Muscle layer of duodenum (tissue), 2 donors: ENCODE data around the gene POLR2A.

Experiments used
- H3K27ac ChIP-seq: one replicate; pipeline ENCODE4 v1.7.0; 2013; ENCODE audit warnings: mild to moderate bottlenecking, low read length
- H3K27me3 ChIP-seq: one replicate; pipeline ENCODE4 v1.7.0; 2013; ENCODE audit warnings: low read depth, mild to moderate bottlenecking, control low read depth, low read length
- H3K36me3 ChIP-seq, 2 donors: one replicate each; pipeline ENCODE4 v1.7.0; 2013; ENCODE audit warnings: low read length in 2 of 2, control low read depth in 1 of 2, mild to moderate bottlenecking in 1 of 2; ENCODE audit not compliant: insufficient read depth in 2 of 2, control insufficient read depth in 1 of 2
- H3K4me1 ChIP-seq, 2 donors: one replicate each; pipeline ENCODE4 v1.7.0; 2013; ENCODE audit warnings: low read length in 2 of 2, mild to moderate bottlenecking in 2 of 2, control low read depth in 1 of 2, moderate library complexity in 1 of 2; ENCODE audit not compliant: insufficient read depth in 2 of 2, control insufficient read depth in 1 of 2
- H3K4me3 ChIP-seq, 2 donors: one replicate each; pipeline ENCODE4 v1.7.0; 2013; ENCODE audit warnings: low read length in 2 of 2, low read depth in 1 of 2, mild to moderate bottlenecking in 1 of 2
- H3K9me3 ChIP-seq, 2 donors: one replicate each; pipeline ENCODE4 v1.7.0; 2013; ENCODE audit warnings: low read length in 2 of 2, control low read depth in 1 of 2, mild to moderate bottlenecking in 1 of 2; ENCODE audit not compliant: control insufficient read depth in 1 of 2
- donor health status: healthy.

The POLR2A gene

DNA sequence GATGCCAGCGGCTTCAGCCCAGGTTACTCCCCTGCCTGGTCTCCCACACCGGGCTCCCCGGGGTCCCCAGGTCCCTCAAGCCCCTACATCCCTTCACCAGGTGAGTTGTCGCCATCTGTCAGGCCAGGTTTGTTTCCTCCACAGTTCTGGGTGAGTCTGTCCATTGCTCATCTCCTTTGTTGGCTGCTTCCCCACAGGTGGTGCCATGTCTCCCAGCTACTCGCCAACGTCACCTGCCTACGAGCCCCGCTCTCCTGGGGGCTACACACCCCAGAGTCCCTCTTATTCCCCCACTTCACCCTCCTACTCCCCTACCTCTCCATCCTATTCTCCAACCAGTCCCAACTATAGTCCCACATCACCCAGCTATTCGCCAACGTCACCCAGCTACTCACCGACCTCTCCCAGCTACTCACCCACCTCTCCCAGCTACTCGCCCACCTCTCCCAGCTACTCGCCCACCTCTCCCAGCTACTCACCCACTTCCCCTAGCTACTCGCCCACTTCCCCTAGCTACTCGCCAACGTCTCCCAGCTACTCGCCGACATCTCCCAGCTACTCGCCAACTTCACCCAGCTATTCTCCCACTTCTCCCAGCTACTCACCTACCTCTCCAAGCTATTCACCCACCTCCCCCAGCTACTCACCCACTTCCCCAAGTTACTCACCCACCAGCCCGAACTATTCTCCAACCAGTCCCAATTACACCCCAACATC, 28.8 kb downstream of the POLR2A start:
- Histone ChIP-seq H3K4me1 (no peaks in the 10 kb centered on the region), H3K27ac (no peak overlapping the region), H3K27me3 (no peaks in the 10 kb centered on the region), H3K4me3 (no peak overlapping the region), H3K36me3 (peaks cover 50 to 63% of the 10 kb centered on the region in 2 donors), H3K9me3 (no peaks in the 10 kb centered on the region)

DNA sequence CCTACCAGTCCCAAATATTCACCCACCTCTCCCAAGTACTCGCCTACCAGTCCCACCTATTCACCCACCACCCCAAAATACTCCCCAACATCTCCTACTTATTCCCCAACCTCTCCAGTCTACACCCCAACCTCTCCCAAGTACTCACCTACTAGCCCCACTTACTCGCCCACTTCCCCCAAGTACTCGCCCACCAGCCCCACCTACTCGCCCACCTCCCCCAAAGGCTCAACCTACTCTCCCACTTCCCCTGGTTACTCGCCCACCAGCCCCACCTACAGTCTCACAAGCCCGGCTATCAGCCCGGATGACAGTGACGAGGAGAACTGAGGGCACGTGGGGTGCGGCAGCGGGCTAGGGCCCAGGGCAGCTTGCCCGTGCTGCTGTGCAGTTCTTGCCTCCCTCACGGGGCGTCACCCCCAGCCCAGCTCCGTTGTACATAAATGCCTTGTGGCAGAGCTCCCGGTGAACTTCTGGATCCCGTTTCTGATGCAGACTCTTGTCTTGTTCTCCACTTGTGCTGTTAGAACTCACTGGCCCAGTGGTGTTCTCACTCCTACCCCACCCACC, 29.8 kb downstream of the POLR2A start:
- Histone ChIP-seq H3K9me3 (no peaks in the 10 kb centered on the region), H3K36me3 (peaks cover 41 to 53% of the 10 kb centered on the region in 2 donors), H3K4me1 (no peaks in the 10 kb centered on the region), H3K27me3 (no peaks in the 10 kb centered on the region), H3K27ac (no peak overlapping the region), H3K4me3 (no peak overlapping the region)

DNA sequence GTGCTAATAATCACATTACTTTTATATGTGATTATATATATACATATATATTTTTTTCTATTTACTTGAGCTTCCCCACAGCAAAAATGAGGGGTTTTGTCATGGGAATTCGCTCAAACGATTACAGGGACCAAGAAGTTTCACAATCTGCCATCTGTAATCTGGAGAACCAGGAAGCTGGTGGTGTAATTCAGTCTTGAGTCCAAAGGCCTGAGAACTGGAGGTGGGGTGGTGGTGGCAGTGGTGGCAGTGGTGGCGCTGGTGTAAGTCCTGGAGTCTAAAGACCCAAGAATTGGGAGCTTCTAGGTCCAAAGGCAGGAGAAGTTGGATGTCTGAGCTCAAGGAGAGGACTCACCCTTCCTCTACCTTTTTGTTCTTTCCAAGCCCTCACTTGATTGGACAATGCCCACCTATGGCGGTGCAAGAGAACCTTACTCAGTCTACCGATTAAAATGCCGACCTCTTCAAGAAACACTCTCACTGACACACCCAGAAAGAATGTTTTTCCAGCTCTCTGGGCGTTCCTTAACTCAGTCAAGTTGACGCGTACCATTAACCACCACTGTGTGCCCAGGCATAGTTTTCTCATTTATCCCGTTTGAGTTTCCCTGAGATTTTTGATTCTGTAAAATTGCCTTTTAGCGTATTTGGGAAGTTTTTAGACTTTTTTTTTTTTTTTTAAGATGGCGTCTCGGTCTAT, 31.9 kb downstream of the POLR2A start:
- Histone ChIP-seq H3K4me1 (no peaks in the 10 kb centered on the region), H3K4me3 (no peak overlapping the region), H3K27ac (peak overlapping the region; percentile 45), H3K9me3 (no peaks in the 10 kb centered on the region), H3K36me3 (peaks cover 27 to 32% of the 10 kb centered on the region in 2 donors), H3K27me3 (no peaks in the 10 kb centered on the region)

DNA sequence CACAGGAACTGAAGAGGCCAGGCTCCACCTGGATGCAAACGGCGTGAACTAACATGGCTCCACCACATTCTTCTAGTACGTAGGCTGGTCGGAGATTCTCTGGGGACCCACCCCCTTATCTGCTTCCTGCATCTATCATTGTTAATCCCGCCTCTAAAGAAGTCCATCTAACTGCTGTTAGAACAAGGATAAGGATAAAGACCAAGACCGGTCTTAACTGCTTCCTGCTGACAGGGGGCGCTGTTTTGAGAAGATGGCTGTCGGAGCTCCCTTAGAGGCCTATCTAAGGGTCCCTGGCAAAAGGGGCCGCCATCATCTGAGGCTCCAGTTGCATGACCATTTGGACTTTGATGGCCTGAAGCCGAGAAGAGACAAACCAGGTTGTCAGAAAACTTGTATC, 38.9 kb downstream of the POLR2A start:
- H3K27me3 ChIP-seq, result no peaks in the 10 kb centered on the region
- no peak overlapping the region for H3K4me3 ChIP-seq
- no peaks in the 10 kb centered on the region for H3K36me3 ChIP-seq
- H3K4me1 ChIP-seq, result no peaks in the 10 kb centered on the region
- no peaks in the 10 kb centered on the region for H3K9me3 ChIP-seq
- H3K27ac ChIP-seq, result no peak overlapping the region

DNA sequence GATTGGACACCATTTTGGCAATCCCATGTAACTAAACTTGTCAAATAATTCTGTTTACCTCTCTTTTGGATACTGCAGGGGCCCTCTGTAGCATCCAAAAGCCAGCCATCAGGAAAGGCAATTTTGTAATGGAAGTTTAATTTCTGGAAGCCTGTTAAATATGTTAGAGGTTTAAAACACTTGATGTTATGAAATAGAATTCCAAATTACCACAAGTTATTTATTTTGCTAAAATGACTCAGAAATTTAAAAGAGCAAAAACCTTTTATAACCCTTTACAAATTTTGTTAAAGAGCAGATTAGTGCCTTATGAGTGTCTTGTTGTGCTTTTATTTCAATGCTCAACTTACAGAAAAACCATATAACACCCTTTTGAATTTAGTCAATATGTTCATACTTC, 44.7 kb downstream of the POLR2A start:
- Histone ChIP-seq H3K9me3 (peaks cover 0 to 6% of the 10 kb centered on the region in 2 donors), H3K4me3 (no peak overlapping the region), H3K27ac (no peak overlapping the region), H3K36me3 (no peaks in the 10 kb centered on the region), H3K27me3 (no peaks in the 10 kb centered on the region), H3K4me1 (no peaks in the 10 kb centered on the region)

DNA sequence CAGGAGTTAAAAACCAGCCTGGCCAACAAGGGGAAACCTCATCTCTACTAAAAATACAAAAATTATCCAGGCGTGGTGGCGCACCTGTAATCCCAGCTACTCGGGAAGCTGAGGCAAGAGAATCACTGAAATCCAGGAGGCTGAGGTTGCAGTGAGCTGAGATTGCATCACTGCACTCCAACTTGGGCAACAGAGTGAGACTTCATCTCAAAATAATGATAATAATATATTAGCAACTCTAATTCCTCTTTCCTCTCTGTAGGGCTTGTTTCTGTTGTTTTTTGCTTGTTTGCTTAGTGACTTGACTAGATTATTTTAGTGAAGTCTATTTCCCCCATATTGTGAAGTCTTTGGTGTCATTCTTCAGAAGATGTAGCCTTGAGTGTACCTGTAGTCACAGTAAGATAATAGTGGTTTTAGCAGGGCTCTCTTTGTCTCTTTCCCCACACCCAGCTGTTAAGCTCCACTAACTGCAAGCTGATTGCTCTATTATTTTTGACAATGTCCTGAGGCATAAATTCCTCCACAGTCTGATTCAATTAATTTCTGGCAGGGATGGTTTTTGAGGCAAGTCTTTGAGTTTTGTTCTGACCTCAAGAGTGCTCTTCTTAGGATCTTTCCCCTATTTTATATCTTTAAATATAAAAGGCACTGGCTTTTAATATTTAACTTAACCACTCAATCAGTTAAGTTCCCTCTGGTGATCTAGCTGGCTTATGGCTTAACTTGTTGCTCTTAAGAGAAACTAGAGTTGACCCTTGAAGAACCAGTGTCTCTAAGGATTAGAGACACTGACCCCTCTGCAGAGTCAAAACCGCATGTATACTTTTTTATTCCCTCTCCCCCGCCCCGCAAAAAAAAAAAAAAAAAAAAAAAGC, 46.1 kb downstream of the POLR2A start:
- Histone ChIP-seq H3K9me3 (peaks cover 0 to 6% of the 10 kb centered on the region in 2 donors), H3K4me1 (no peaks in the 10 kb centered on the region), H3K36me3 (no peaks in the 10 kb centered on the region), H3K27ac (no peak overlapping the region), H3K27me3 (no peaks in the 10 kb centered on the region), H3K4me3 (no peak overlapping the region)

DNA sequence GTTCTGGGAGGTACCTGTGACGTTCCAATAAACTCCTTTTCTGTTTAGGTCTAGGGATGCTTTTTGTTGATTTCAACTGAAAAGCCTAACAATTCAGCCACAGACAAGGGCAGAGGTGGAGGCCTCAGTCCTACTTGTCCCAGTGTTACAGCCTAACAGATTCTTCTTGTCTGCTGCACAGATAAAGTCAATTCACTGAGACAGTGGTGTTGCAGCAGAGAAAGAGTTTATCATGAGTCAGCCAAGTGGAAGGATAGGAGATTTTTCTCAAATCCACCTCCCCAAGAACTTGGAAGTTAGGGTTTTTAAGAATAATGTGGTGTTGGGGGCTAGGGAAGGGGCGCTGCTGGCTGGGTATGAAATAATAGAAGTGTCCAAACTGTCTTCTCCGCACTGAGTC, 53.9 kb downstream of the POLR2A start:
- Histone ChIP-seq H3K27me3 (no peaks in the 10 kb centered on the region), H3K36me3 (no peaks in the 10 kb centered on the region), H3K27ac (no peak overlapping the region), H3K4me1 (no peaks in the 10 kb centered on the region), H3K4me3 (no peak overlapping the region), H3K9me3 (peaks cover 7 to 11% of the 10 kb centered on the region in 2 donors)

DNA sequence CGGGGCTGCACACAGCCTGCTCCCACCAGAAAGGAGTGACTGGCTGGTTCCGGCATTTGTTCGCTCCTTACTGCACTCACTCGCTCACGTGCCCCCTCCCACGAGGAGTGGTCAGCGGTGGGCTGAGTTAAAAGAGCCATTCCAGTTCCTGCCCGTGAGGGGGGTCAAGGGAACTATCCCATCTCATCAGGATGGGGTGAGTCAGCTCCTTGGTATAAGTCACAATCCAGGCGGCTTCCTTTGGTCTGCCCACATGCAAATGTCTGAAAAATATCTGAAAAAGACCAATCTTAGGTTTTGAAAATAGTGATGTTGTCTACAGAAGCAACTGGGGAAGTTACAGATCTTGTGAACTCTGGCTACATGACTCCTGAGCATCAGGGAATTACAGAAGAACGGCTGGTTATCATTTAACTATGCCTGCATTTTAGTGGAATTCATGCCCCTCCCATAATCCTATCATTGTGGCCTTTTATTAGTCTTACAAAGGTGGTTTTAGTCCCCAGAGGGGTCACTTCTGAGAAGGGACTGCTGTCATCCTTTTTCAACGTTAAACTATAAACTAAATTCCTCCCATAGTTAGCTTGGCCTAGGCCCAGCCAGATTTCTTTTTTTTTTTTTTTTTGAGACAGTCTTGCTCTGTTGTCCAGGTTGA, 54.9 kb downstream of the POLR2A start:
- Histone ChIP-seq H3K4me1 (no peaks in the 10 kb centered on the region), H3K9me3 (peaks cover 7 to 11% of the 10 kb centered on the region in 2 donors), H3K36me3 (no peaks in the 10 kb centered on the region), H3K27ac (no peak overlapping the region), H3K4me3 (no peak overlapping the region), H3K27me3 (no peaks in the 10 kb centered on the region)

DNA sequence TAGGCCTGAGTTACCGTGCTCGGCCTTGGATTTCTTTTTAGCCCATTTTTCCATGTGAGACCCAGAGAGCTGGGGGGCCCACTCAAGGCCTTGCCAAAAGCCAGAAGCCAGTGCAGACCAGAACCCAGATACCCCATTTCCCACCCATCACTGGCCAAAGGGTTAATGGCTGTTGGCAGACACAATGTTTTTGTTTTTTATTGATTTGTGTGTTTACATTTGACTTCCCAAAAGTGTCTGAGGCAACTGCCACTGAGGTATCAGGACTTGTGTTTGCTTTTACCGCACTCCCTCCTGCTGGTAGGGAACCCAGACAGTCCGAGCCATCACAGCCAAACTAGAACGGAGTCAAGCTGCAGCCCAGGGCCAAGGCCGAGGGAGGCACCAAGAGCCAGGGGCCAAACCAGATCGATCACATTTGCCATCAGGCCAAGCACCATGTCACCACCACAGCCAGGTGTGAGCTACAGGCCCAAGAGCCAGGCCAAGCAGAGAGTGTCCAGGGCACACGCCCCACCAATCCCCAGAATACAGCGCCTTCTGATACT, 57.0 kb downstream of the POLR2A start:
- H3K9me3 ChIP-seq, result peaks cover 7 to 11% of the 10 kb centered on the region in 2 donors
- no peaks in the 10 kb centered on the region for H3K4me1 ChIP-seq
- no peaks in the 10 kb centered on the region for H3K36me3 ChIP-seq
- H3K27me3 ChIP-seq, result no peaks in the 10 kb centered on the region
- no peak overlapping the region for H3K4me3 ChIP-seq
- H3K27ac ChIP-seq, result no peak overlapping the region

DNA sequence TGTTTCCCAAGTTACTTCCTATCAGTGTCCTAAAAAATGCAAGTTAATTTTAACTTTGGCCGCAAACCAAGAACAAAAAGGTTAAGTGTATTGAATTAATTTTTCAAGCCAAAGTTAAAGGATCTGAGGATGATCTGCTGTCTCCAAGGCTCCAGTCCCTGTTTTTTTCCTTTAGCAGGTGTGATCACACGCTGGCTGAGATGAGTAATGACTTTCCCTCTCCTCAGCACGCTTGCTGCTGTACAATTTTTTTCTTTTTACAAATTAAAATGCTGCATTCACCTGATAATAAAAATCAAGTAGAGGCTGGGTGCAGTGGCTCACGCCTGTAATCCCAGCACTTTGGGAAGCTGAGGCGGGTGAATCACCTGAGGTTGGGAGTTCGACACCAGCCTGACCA, 60.7 kb downstream of the POLR2A start:
- H3K27me3 ChIP-seq, result no peaks in the 10 kb centered on the region
- no peaks in the 10 kb centered on the region for H3K36me3 ChIP-seq
- H3K4me3 ChIP-seq, result no peak overlapping the region
- H3K9me3 ChIP-seq, result no peaks in the 10 kb centered on the region
- H3K27ac ChIP-seq, result no peak overlapping the region
- H3K4me1 ChIP-seq, result peaks cover 0 to 12% of the 10 kb centered on the region in 2 donors
